Breast epithelium (tissue), 4 donors: Measurements from ENCODE around the gene MMGT1. TPM values are rescaled to one million over a fixed set of nuclear protein-coding genes. Genes with fewer than 3 reads are reported as not detected.

Experiments used
- DNase-seq, 2 donors: peaks; one replicate each; pipeline ENCODE4 v3.0.0-alpha.2; 2019; ENCODE audit warnings: low spot score in 2 of 2
- H3K27ac ChIP-seq, 2 donors: fragments of 200-600 bp; sonication (generic) in 1 of 2; one replicate each; pipeline ENCODE4 v1.5.1; 2016 to 2019; ENCODE audit warnings: mild to moderate bottlenecking in 1 of 2
- H3K27me3 ChIP-seq, 2 donors: fragments of 200-600 bp; sonication (generic) in 1 of 2; one replicate each; pipeline versions ENCODE4 v1.5.1 to v1.6.0; 2017 to 2019; ENCODE audit warnings: control low read depth in 1 of 2, mild to moderate bottlenecking in 1 of 2
- H3K36me3 ChIP-seq: fragments of 200-600 bp; one replicate; pipeline ENCODE4 v1.5.1; 2019
- H3K4me1 ChIP-seq, 2 donors: fragments of 200-600 bp; sonication (generic); one replicate each; pipeline ENCODE4 v1.5.1; 2016 to 2019; ENCODE audit warnings: control low read depth in 1 of 2
- H3K4me3 ChIP-seq, 3 donors: fragments of 200-600 bp; sonication (generic); 1 replicate in 2 of 3; 2 replicates in 1 of 3; pipeline ENCODE4 v1.5.1; 2016 to 2019; ENCODE audit warnings: mild to moderate bottlenecking in 3 of 3, moderate library complexity in 2 of 3
- H3K9me3 ChIP-seq, 2 donors: fragments of 200-600 bp; sonication (generic) in 1 of 2; one replicate each; pipeline ENCODE4 v1.5.1; 2016 to 2019; ENCODE audit warnings: control low read depth in 1 of 2
- POLR2A ChIP-seq: fragments of 450-650 bp; IDR thresholded peaks from one replicate; pipeline ENCODE4 v1.6.1; 2016; ENCODE audit warnings: antibody characterized with exemption, mild to moderate bottlenecking, moderate library complexity
- POLR2AphosphoS5 ChIP-seq, 3 donors: sonication (generic); formaldehyde crosslinking; IDR thresholded peaks; one replicate each; pipeline ENCODE4 v1.6.1; 2017; ENCODE audit warnings: antibody characterized with exemption in 3 of 3
- intact Hi-C: fragments of 100-400 bp; cut with DNase I; formaldehyde crosslinking; loops from one replicate; pipeline ENCODE4 v1.15.1; 2023; ENCODE audit warnings: low total_unique reads
- total RNA-seq, 3 donors: library from RNA; depleted of rRNA; stranded (reverse); fragments of >200 nt; gene quantifications; one replicate each; pipeline ENCODE4 v1.1.0, GENCODE V29; 2016
- TF ChIP-seq, protein P1 (sequence below), 3 donors: fragments of 450-650 bp; IDR thresholded peaks; one replicate each; pipeline ENCODE4 v1.5.1; 2016 to 2017; ENCODE audit warnings: antibody characterized with exemption in 3 of 3, mild to moderate bottlenecking in 3 of 3, moderate library complexity in 3 of 3

The MMGT1 gene
- 10 to 100 TPM; 22.0 to 33.1 (median 25.6) TPM for total RNA-seq

DNA sequence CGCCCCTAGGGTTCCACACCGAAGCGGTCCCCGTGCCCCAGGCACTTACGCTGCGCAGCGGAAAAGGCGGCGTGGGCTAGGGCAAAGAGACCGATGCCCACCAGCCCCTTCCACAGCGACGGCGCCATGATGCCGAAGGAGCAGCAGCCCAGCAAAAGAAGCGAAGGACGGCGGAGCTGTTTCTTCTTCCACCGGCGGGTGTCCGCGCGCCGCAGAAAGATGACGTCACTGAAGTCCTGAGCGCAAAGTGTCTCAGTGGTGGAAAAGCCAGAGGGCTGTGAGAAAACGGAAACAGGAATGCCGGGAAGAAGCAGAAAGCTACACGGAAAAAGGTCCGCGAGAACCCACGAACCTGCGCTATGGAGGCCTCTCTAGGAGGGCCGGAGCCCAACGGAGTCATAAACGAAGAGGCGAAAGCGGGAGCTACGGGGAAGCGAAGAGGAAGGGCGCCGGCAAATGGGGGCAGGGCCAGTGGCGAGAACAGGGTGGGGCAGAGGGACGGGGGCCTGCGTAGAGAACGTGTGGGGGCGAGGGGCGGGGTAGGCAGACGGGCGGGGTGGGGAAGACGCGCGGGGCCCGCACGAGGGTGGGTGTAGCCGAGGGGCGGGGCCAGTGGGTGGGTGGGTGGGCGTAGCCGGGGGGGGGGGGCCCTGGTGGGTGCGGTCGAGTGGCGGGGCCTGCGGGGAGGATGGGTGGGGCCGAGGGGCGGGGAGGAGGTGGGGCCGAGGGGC is at the start of gene MMGT1:
MMGT1 (minus strand) TSS at position 441 of the 731 bp plus-strand sequence; CDS start at position 128, 313 bp downstream.
- peak; percentile 54 to 73 (median 57) for TF ChIP-seq POLR2AphosphoS5 (IDR thresholded peaks at IDR 0.05)
- TF ChIP-seq, protein P1, sequence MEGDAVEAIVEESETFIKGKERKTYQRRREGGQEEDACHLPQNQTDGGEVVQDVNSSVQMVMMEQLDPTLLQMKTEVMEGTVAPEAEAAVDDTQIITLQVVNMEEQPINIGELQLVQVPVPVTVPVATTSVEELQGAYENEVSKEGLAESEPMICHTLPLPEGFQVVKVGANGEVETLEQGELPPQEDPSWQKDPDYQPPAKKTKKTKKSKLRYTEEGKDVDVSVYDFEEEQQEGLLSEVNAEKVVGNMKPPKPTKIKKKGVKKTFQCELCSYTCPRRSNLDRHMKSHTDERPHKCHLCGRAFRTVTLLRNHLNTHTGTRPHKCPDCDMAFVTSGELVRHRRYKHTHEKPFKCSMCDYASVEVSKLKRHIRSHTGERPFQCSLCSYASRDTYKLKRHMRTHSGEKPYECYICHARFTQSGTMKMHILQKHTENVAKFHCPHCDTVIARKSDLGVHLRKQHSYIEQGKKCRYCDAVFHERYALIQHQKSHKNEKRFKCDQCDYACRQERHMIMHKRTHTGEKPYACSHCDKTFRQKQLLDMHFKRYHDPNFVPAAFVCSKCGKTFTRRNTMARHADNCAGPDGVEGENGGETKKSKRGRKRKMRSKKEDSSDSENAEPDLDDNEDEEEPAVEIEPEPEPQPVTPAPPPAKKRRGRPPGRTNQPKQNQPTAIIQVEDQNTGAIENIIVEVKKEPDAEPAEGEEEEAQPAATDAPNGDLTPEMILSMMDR (IDR thresholded peaks at IDR 0.05): peak in 2 of 3 donors; percentile 14 to 37
- peak; percentile 40 for TF ChIP-seq POLR2A
- Histone ChIP-seq H3K4me3 (peak within 1 kb of the TSS; percentile 61 to 75 (median 64)), H3K9me3 (no peaks in the 10 kb centered on the region), H3K27me3 (peaks cover 0 to 5% of the 10 kb centered on the region in 2 donors), H3K27ac (peak within 1 kb of the TSS; percentile 87 to 88), H3K4me1 (no peaks in the 10 kb centered on the region), H3K36me3 (no peaks in the 10 kb centered on the region)
- DNase-seq: peak; percentile 64 to 72
- intact Hi-C loops: no loop called here

DNA sequence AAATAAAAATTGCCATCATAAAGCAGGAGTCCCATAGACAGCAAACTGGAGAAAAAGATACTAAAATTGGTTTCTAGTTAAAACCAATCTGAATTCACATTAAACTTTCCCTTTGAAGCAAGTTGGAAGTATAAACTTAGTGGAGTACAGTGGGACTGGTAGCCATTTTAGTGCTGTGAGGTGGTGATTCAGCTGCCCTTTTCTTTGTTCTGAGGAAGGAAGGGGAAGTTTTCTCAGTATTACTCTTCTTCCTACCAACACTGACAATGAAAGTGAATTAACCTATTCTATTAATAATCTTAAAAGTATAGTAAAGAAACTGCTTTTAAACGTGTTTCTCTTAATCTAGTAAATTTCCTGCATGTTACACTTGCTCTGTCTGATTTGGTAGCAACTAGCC is 48.1 kb upstream of the MMGT1 start:
- Histone ChIP-seq H3K9me3 (no peaks in the 10 kb centered on the region), H3K4me1 (no peaks in the 10 kb centered on the region), H3K4me3 (no peak overlapping the region), H3K27me3 (peaks cover 0 to 14% of the 10 kb centered on the region in 2 donors), H3K27ac (no peak overlapping the region), H3K36me3 (no peaks in the 10 kb centered on the region)
- DNase-seq: no peak
- no peak for TF ChIP-seq POLR2A
- TF ChIP-seq, protein P1 (IDR thresholded peaks at IDR 0.05): no peak
- no peak for TF ChIP-seq POLR2AphosphoS5 (IDR thresholded peaks at IDR 0.05)
- intact Hi-C loops: no loop called here

DNA sequence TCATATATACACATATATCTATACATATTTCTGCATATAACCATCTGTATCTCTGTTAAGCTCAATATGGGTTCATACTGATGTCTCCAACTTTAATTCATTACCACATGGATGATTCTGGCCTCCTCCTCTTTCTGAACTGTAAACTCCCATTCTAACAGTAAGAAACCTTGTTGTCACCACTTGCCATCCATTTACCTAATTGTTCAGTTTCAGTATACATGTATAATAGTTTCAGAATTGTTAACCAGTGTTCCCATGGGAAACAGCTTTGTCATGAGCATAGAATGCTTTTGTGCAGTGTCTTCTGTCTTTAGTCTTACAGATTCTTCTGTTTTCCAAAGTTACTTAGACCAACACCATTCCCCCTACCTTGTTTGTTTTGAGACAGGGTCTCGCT is 47.4 kb upstream of the MMGT1 start:
- H3K9me3 ChIP-seq: no peaks in the 10 kb centered on the region
- no peaks in the 10 kb centered on the region for H3K36me3 ChIP-seq
- H3K4me3 ChIP-seq: no peak overlapping the region
- peaks cover 0 to 20% of the 10 kb centered on the region in 2 donors for H3K27me3 ChIP-seq
- no peak overlapping the region for H3K27ac ChIP-seq
- no peaks in the 10 kb centered on the region for H3K4me1 ChIP-seq
- DNase-seq: no peak
- no peak for TF ChIP-seq POLR2A
- no peak for TF ChIP-seq POLR2AphosphoS5 (IDR thresholded peaks at IDR 0.05)
- TF ChIP-seq, protein P1 (IDR thresholded peaks at IDR 0.05): no peak
- intact Hi-C loops: no loop called here

DNA sequence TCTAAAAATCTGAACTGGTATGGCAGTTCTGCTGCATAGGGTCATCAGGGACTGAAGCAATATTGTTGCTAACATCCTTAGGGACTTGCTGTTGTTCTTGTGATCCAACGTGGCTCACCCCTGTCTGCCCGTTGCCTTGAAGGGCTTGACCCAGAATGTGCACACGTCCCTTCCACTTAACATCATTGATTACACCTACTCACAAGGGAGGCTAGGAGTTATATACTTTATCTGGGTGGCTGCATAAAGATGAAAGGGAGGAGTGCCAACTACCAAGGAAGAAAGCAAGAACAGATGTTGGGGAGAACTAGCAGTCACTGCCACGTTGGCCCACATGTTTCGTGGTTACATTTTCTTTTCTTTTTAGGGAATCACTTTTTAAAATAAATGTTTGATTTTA is 45.4 kb upstream of the MMGT1 start:
- Histone ChIP-seq H3K27ac (no peak overlapping the region), H3K27me3 (peaks cover 0 to 38% of the 10 kb centered on the region in 2 donors), H3K4me1 (no peaks in the 10 kb centered on the region), H3K36me3 (no peaks in the 10 kb centered on the region), H3K4me3 (no peak overlapping the region), H3K9me3 (no peaks in the 10 kb centered on the region)
- DNase-seq: no peak
- intact Hi-C loops: no loop called here
- TF ChIP-seq, protein P1 (IDR thresholded peaks at IDR 0.05): no peak
- TF ChIP-seq POLR2AphosphoS5 (IDR thresholded peaks at IDR 0.05) (no peak), POLR2A (no peak)

DNA sequence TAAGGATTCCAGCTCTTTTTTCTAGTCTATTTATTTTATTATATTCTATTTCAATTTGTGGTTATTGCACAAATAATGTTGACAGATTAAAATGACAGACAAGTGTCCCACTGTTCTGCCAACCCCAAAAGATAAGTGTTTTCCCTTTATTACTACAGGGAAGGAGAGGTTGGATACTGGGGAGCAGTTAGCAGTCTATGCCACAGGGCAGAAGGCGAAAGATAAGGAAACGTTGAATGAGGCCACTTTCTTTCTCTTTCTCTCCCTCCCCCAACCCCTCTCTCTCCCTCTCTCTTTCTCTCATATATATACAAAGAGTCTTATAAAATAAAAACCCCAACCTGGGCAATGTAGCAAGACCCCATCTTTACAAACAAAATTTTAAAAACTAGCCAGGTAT is 43.1 kb upstream of the MMGT1 start:
- H3K4me1 ChIP-seq: no peaks in the 10 kb centered on the region
- H3K4me3 ChIP-seq: no peak overlapping the region
- H3K36me3 ChIP-seq: no peaks in the 10 kb centered on the region
- TF ChIP-seq POLR2AphosphoS5 (IDR thresholded peaks at IDR 0.05) (no peak), POLR2A (no peak)
- TF ChIP-seq, protein P1 (IDR thresholded peaks at IDR 0.05): no peak
- no peak for DNase-seq
- intact Hi-C loops: loop anchor here (2.0 kb wide), 1 partner anchor 16 kb away; no protein-coding TSS in a partner anchor
- no peaks in the 10 kb centered on the region for H3K9me3 ChIP-seq
- no peak overlapping the region for H3K27ac ChIP-seq
- peaks cover 0 to 47% of the 10 kb centered on the region in 2 donors for H3K27me3 ChIP-seq
